Stimulated activated CD4-positive, alpha-beta T cell treated with anti-CD3 and anti-CD28 coated beads, Interleukin-12 subunit alpha, Interleukin-12 subunit beta, amount 100 ng/mL, for 4 hours (primary cell): Measurements from ENCODE around the gene KCNG4.
A peak's percentile ranks its signal among the peaks of the same experiment; 100 is the strongest.

Experiments
- DNase-seq: peaks from one replicate; pipeline ENCODE4 v3.0.0-alpha.2; 2020

Gene KCNG4, protein sequence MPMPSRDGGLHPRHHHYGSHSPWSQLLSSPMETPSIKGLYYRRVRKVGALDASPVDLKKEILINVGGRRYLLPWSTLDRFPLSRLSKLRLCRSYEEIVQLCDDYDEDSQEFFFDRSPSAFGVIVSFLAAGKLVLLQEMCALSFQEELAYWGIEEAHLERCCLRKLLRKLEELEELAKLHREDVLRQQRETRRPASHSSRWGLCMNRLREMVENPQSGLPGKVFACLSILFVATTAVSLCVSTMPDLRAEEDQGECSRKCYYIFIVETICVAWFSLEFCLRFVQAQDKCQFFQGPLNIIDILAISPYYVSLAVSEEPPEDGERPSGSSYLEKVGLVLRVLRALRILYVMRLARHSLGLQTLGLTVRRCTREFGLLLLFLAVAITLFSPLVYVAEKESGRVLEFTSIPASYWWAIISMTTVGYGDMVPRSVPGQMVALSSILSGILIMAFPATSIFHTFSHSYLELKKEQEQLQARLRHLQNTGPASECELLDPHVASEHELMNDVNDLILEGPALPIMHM

DNA sequence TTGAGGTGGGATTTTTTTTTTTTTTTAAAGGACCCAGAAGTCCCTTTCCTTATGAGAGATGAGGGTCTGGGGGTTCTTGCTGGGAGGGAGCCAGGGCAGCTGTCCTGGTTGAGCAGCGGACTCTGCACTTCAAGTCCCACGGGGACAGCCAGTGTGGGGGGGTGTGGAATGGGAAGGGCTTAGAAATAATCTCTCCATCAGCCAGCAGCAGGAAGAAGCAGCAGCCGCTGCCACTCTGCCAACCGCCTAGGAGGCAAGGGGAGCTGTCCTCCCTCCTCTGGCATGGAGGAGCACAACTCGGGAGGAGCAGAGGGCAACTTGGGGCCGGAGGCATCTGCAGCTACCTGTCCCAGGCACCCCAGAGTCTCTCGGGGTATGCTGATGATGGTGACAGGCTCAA, at the start of gene KCNG4:
Gene KCNG4, minus strand, starts transcription at position 104 of the 400 bp plus-strand sequence. CDS start 2,527 bp downstream, outside the sequence.
- DNase-seq: no peak

GRCh38 chr16:84288902-84289301, 49.1 kb upstream of the KCNG4 start:
- DNase-seq: no peak

GRCh38 chr16:84286578-84287240, 46.9 kb upstream of the KCNG4 start:
- DNase-seq: no peak

DNA sequence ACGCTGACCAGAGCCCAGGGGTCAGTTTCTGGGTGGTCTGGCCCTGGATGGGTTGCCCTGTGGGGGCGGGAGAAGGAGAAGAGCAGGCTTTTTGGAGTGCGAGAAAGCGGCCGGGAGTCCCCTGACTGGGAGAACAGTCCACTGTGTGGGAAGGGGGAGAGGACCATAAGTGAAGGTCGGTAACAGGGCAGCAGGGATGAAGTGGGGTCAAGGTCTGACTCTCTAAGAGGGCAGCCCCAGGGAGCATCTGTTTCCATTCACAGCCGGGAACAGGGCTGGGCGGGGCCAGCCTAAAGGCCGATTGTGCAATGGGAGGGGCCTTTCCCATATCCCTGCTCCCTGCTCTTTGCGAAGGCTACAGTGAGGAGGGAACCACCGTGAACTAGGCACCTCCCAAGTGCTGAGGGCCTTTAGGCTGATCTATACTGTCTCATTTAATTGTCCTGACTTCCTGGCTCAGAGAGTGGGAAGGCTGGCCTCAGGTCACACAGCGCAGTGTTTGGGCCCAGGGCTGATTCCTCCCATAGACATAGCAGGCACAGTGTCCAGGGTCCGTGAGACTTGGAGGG, 44.4 kb upstream of the KCNG4 start:
- no peak for DNase-seq

GRCh38 chr16:84283314-84284153, 43.7 kb upstream of the KCNG4 start:
- DNase-seq: no peak

DNA sequence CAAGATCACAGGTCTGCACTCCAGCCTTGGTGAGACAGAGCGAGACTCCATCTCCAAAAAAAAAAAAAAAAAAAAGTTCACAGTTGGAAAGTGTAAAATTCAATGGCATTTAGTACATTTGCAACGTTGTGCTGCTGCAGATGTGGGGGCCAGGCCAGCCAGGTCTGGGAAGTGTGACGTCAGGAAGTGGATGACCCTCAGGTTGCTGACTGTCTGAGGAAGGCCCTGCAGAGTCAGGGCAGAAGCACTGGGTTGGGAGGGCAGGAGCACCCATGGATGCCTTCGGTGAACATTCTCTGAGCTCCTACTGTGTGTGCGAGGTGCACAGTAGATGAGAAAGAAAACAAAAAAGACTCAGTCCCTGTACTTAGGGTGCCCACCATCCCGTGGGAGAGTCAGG, 42.7 kb upstream of the KCNG4 start:
- no peak for DNase-seq

GRCh38 chr16:84281074-84281473, 41.3 kb upstream of the KCNG4 start:
- DNase-seq: no peak

DNA sequence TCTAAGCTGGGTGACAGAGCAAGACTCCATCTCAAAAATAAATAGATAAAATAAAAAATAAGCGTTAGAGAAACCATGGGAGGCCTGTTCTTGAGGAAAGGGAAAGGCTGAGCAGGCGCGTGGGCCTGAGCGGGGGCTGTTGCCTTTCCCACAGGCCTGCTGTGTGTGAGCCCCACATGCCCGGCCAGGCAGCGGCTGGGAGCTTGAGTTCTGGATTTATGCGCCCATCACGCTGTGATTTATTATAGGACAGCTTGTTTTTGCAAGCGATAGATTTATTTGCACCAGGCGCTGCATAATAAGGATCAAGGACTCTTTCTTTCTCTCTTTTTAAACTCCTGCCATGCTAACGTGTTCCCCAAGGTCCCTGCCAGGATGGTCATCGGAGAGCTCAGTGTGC, 40.1 kb upstream of the KCNG4 start:
- no peak for DNase-seq

DNA sequence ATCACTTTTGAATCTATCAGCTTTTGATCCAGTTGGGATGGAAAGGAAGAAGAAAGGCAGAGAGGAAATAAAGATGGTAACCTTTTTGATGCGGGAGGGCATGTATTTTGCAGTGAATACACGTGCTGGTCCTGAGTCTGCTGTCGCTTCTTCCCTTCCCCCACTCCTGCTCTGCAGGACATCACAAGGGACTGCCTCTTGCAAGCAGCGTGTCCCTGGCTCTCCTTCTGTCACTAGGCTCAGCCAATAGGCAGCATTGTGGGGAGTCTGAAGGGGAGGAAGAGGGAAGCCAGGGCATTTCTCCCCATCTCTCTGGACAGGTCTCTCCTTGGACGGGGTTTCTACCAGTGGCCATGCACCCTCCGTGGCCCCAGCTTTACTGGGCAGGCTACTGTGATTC, 39.2 kb upstream of the KCNG4 start:
- DNase-seq: no peak

DNA sequence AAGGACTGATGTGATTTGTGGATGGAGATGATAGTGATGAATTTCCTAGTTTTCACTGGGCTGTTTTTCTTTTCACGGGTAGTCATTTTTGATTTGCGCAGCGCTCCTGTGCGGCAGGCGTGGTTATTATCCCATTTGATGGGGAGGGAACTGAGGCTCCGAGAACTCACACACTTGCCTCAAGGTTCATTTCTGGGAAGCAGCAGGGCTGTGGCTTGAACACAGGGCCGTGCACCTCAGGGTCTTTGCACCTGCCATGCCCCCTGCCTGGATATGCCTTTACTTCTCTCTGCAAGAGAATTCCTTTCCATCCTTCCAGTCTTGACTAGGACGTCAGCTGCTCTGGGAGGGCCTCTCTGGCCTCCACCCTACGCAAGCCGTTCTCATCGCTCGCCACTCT, 38.5 kb upstream of the KCNG4 start:
- no peak for DNase-seq

- peak; percentile 70 for DNase-seq
These were observed 37.5 kb upstream of the KCNG4 start for GRCh38 chr16:84277244-84277823.

DNA sequence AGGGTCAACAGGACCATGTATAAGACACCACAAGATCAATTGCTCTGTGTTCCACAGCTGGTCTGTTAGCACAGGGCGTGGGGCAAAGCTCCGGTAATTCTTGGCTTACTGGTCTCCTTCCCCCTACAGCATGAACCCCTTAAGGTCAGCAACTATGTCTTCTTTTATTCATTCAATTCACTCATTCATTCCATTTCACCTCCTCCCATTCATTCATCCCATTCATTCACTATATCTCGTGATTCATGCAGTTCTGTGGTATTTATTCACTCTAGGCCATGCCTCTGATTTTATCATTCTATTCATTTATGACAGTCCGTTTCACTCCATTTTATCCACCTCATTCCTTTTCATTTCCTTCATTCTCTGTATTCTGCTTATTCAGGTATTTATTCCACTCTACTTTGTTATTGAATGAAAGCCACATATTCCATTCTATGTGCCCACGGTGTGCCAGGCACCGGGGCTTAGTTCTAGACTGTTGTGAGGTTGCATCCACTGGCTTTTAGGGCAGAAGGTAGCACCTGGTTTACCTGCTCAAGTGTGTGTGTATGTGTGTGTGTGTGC, 35.9 kb upstream of the KCNG4 start:
- DNase-seq: no peak

GRCh38 chr16:84274515-84274914, 34.7 kb upstream of the KCNG4 start:
- DNase-seq: no peak

- no peak for DNase-seq
These were observed 33.0 kb upstream of the KCNG4 start for GRCh38 chr16:84272740-84273320.

GRCh38 chr16:84271866-84272265, 32.1 kb upstream of the KCNG4 start:
- no peak for DNase-seq

DNA sequence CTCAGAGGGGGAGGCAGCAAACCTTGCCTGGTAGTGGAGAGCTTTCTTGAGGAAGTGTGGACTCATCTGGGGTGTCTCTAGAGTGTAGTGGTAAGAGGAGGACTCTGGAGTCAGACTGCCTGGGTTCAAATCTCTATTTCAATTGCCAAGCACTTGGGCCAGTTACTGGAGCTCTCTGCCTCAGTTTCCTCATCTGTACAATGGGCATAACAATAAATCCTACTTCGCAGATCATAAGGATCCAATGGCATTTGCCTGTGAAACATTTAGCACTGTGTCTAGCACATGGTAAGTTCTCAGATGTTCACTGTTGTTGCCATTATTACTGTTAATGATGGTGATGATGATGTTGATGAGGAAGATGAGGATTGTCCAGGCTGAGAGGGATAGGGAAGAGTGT, 31.2 kb upstream of the KCNG4 start:
- no peak for DNase-seq

- DNase-seq: no peak
These were observed 30.7 kb upstream of the KCNG4 start for GRCh38 chr16:84270531-84270930.

GRCh38 chr16:84270071-84270470, 30.3 kb upstream of the KCNG4 start:
- no peak for DNase-seq

GRCh38 chr16:84268291-84269040, 28.7 kb upstream of the KCNG4 start:
- no peak for DNase-seq

DNA sequence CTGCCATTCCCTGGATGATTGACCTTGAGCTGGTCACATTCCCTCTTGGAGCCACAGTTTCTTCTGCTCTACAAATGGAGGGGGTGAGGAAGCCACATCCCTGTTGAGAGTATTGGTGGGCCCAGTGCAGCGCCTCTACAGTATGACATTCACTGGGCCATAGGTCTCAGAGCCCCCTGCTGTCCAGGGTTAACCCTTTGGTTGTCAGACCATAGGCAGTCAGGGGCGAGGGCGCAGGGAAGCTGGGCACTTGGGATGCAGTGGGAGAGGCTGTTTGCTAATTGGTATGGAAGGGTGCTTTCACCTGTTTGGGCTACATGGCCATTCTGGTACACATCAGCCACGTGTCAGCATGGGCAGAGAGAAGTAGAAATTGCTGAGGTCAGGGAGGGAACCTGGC, 27.6 kb upstream of the KCNG4 start:
- DNase-seq: no peak

DNA sequence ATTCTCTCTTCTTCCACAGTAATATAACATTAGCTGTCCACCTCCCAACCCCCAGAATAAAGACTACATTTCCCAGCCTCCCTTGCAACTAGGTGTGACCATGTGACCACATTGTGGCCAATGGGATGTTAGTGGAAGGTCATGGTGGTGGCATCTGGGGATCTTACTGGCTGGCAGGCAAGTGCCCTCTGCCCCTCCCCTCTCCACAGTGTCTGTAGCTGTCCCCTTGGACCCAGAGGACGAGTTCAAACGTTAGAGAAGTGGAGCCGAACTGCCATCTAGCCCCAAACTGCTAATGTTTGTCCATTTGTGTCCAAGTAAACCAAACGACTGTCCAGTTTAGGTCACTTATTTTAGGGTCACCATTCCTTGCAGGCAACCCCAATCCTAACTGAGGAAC, 26.6 kb upstream of the KCNG4 start:
- DNase-seq: no peak
